Vagina (tissue), 2 donors: Measurements from ENCODE around the gene PAMR1. TPM values are rescaled to one million over a fixed set of nuclear protein-coding genes. Genes with fewer than 3 reads are reported as not detected.
"Not testable (repeated sequence)": the region's sequence is repeated elsewhere in the genome, so short reads cannot be mapped to it uniquely, and the experiment has no call there.

Source experiments
- DNase-seq, 2 donors: peaks; one replicate each; pipeline ENCODE4 v3.0.0-alpha.2; 2017; ENCODE audit errors: extremely low spot score in 2 of 2
- H3K27ac ChIP-seq: fragments of 200-600 bp; sonication (generic); one replicate; pipeline ENCODE4 v1.5.1; 2019
- H3K27me3 ChIP-seq: fragments of 200-600 bp; sonication (generic); one replicate; pipeline ENCODE4 v1.5.1; 2019
- H3K36me3 ChIP-seq, 2 donors: fragments of 200-600 bp; sonication (generic); one replicate each; pipeline ENCODE4 v1.5.1; 2017 to 2019
- H3K4me1 ChIP-seq: fragments of 200-600 bp; sonication (generic); one replicate; pipeline ENCODE4 v1.5.1; 2019
- H3K4me3 ChIP-seq, 2 donors: fragments of 200-600 bp; sonication (generic); 1 replicate in 1 of 2; 2 replicates in 1 of 2; pipeline ENCODE4 v1.5.1; 2016 to 2019
- H3K9me3 ChIP-seq: fragments of 200-600 bp; sonication (generic); one replicate; pipeline ENCODE4 v1.5.1; 2019
- CTCF ChIP-seq, 3 experiments: fragments of 450-650 bp in 2 of 3; fragments of 200-600 bp in 1 of 3; sonication (generic) in 1 of 3; IDR thresholded peaks; one replicate each; pipeline ENCODE4 v1.5.1; 2017 to 2019; ENCODE audit warnings: antibody characterized with exemption in 3 of 3, mild to moderate bottlenecking in 2 of 3, moderate library complexity in 2 of 3
- POLR2A ChIP-seq, 2 donors: fragments of 450-650 bp; IDR thresholded peaks; one replicate each; pipeline ENCODE4 v1.6.1; 2017; ENCODE audit warnings: antibody characterized with exemption in 2 of 2, mild to moderate bottlenecking in 2 of 2, moderate library complexity in 2 of 2
- POLR2AphosphoS5 ChIP-seq, 2 donors: sonication (generic); formaldehyde crosslinking; IDR thresholded peaks; one replicate each; pipeline ENCODE4 v1.9.0; 2017; ENCODE audit warnings: antibody characterized with exemption in 2 of 2, mild to moderate bottlenecking in 2 of 2, low read depth in 1 of 2; ENCODE audit not compliant: insufficient read depth in 1 of 2
- intact Hi-C: fragments of 100-400 bp; cut with DNase I; formaldehyde crosslinking; loops from one replicate; pipeline ENCODE4 v1.15.1; 2023
- total RNA-seq: library from RNA; depleted of rRNA; stranded (reverse); fragments of >200 nt; gene quantifications from one replicate; pipeline ENCODE4 v1.2.3, GENCODE V29; 2016

The PAMR1 gene
- total RNA-seq, 1 donor from 2014 or later: 46.7 TPM

GRCh38 chr11:35550374-35551036 is 25.1 kb upstream of the PAMR1 start:
- H3K36me3 ChIP-seq: no peaks in the 10 kb centered on the region
- intact Hi-C loops: no loop called here
- peak in 1 of 2 donors; percentile 58 for DNase-seq

GRCh38 chr11:35549787-35550186 is 24.4 kb upstream of the PAMR1 start:
- peak in 1 of 2 donors; percentile 69 for DNase-seq
- no peaks in the 10 kb centered on the region for H3K9me3 ChIP-seq
- no peak overlapping the region for H3K27ac ChIP-seq
- intact Hi-C loops: no loop called here
- no peak for TF ChIP-seq CTCF (IDR thresholded peaks at IDR 0.05)
- TF ChIP-seq POLR2A (IDR thresholded peaks at IDR 0.05): no peak
- no peak for TF ChIP-seq POLR2AphosphoS5 (IDR thresholded peaks at IDR 0.05; ENCODE audit: insufficient read depth in 1 of 2, low read depth in 1 of 2)
- peaks cover 11% of the 10 kb centered on the region for H3K4me1 ChIP-seq
- H3K27me3 ChIP-seq: no peaks in the 10 kb centered on the region
- H3K36me3 ChIP-seq: no peaks in the 10 kb centered on the region
- H3K4me3 ChIP-seq: no peak overlapping the region

More at GRCh38 chr11:35550374-35551036, 25.1 kb upstream of the PAMR1 start:
- TF ChIP-seq POLR2A (IDR thresholded peaks at IDR 0.05) (no peak), CTCF (IDR thresholded peaks at IDR 0.05) (no peak), POLR2AphosphoS5 (IDR thresholded peaks at IDR 0.05; ENCODE audit: insufficient read depth in 1 of 2, low read depth in 1 of 2) (no peak)
- no peaks in the 10 kb centered on the region for H3K9me3 ChIP-seq
- no peaks in the 10 kb centered on the region for H3K27me3 ChIP-seq
- peaks cover 11% of the 10 kb centered on the region for H3K4me1 ChIP-seq
- H3K27ac ChIP-seq: no peak overlapping the region
- H3K4me3 ChIP-seq: no peak overlapping the region

DNA sequence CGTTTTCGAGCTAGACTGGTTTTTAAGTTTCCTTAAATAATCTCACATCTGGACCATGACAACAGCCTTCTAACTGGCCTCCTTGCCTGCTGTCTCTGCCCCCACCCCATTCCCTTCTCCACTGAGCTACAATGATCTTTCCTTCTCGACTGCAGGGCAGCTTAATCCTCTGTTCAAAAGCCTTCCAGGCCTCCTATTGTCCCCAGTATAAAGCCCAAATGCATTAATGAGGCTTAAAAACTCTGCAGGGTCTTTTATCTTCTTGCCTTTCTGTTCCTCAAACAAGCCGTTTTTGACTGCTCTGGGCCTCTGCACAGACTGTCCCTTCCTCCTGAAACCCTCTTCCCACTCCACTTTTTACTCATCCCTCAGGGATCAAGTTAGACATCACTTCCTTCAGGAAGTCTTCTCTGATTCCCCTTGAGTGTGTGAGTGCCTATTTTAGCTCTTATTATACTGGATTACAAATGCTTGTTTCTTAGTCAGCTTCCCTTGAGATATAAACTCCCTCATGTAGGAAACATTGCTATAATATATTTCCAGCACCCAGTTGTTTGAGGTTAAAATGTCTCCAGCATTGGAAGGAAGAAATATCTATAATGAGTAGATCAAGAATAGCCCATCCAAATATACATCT is 23.6 kb upstream of the PAMR1 start:
- DNase-seq: no peak
- H3K36me3 ChIP-seq: no peaks in the 10 kb centered on the region
- H3K9me3 ChIP-seq: no peaks in the 10 kb centered on the region
- intact Hi-C loops: no loop called here
- TF ChIP-seq POLR2A (IDR thresholded peaks at IDR 0.05) (no peak), POLR2AphosphoS5 (IDR thresholded peaks at IDR 0.05; ENCODE audit: insufficient read depth in 1 of 2, low read depth in 1 of 2) (no peak), CTCF (IDR thresholded peaks at IDR 0.05) (no peak)
- no peak overlapping the region for H3K27ac ChIP-seq
- peaks cover 10% of the 10 kb centered on the region for H3K4me1 ChIP-seq
- H3K27me3 ChIP-seq: no peaks in the 10 kb centered on the region
- no peak overlapping the region for H3K4me3 ChIP-seq

GRCh38 chr11:35547995-35548394 is 22.6 kb upstream of the PAMR1 start:
- H3K4me1 ChIP-seq: not testable (repeated sequence)

DNA sequence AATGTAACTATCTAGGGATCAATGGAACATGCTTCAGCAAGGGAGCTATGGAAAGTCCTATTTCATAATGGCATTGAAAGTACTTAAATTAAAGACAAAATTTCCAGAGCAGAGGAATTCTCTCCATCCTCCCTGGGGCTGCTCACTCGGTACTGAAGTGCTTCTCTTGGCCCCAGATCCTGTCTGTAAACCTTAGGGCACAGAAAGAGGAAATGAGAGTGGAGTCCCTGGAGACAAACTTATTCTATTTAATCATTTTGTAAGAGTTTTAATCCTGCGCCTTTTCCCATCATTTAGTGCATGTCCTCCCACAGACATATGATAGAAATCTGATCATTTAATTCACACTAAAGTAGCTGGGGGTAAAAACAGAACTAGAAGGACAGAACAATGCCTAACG is 20.9 kb upstream of the PAMR1 start:
- Histone ChIP-seq H3K9me3 (no peaks in the 10 kb centered on the region), H3K27me3 (no peaks in the 10 kb centered on the region), H3K27ac (no peak overlapping the region), H3K4me1 (peaks cover 21% of the 10 kb centered on the region), H3K36me3 (no peaks in the 10 kb centered on the region), H3K4me3 (no peak overlapping the region)
- TF ChIP-seq POLR2AphosphoS5 (IDR thresholded peaks at IDR 0.05; ENCODE audit: insufficient read depth in 1 of 2, low read depth in 1 of 2) (no peak), POLR2A (IDR thresholded peaks at IDR 0.05) (no peak), CTCF (IDR thresholded peaks at IDR 0.05) (no peak)
- no peak for DNase-seq
- intact Hi-C loops: no loop called here

More at GRCh38 chr11:35547995-35548394, 22.6 kb upstream of the PAMR1 start:
- H3K9me3 ChIP-seq, H3K36me3 ChIP-seq, H3K27me3 ChIP-seq, H3K27ac ChIP-seq, DNase-seq, H3K4me3 ChIP-seq, intact Hi-C loops: not testable (repeated sequence)
